Testis (tissue), 2 donors: Measurements from ENCODE around the gene GUCD1.

Source experiments
- POLR2A ChIP-seq: fragments of 450-650 bp; IDR thresholded peaks from one replicate; pipeline ENCODE4 v1.6.1; 2017; ENCODE audit warnings: antibody characterized with exemption, mild to moderate bottlenecking, moderate library complexity
- TF ChIP-seq, protein P1 (sequence below), 3 experiments: fragments of 450-650 bp in 2 of 3; fragments of 200-600 bp in 1 of 3; sonication (generic) in 1 of 3; IDR thresholded peaks; one replicate each; pipeline ENCODE4 v1.5.1; 2016 to 2019; ENCODE audit warnings: antibody characterized with exemption in 3 of 3, mild to moderate bottlenecking in 2 of 3, moderate library complexity in 1 of 3

DNA sequence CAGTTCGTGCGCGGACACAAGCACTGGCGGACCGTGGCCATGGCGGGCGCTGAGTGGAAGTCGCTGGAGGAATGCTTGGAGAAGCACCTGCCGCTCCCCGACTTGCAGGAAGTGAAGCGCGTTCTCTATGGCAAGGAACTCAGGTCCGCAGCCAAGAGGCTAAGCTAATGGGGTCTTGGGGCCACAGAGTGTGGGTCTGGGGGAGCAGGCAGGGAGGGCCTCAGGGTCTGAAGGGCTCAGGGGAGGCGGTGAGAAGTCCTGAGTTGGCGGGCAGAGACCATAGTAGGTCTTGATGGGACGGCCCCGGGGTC is 59.6 kb downstream of the GUCD1 start:
- TF ChIP-seq, protein P1, sequence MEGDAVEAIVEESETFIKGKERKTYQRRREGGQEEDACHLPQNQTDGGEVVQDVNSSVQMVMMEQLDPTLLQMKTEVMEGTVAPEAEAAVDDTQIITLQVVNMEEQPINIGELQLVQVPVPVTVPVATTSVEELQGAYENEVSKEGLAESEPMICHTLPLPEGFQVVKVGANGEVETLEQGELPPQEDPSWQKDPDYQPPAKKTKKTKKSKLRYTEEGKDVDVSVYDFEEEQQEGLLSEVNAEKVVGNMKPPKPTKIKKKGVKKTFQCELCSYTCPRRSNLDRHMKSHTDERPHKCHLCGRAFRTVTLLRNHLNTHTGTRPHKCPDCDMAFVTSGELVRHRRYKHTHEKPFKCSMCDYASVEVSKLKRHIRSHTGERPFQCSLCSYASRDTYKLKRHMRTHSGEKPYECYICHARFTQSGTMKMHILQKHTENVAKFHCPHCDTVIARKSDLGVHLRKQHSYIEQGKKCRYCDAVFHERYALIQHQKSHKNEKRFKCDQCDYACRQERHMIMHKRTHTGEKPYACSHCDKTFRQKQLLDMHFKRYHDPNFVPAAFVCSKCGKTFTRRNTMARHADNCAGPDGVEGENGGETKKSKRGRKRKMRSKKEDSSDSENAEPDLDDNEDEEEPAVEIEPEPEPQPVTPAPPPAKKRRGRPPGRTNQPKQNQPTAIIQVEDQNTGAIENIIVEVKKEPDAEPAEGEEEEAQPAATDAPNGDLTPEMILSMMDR (IDR thresholded peaks at IDR 0.05) = no peak
- no peak for TF ChIP-seq POLR2A
